Choroid plexus epithelial cell (primary cell): ENCODE data around the gene SUCO.

Source experiments
- DNase-seq: peaks from one replicate; pipeline ENCODE4 v3.0.0-alpha.2; 2010; ENCODE audit warnings: low read depth
- H3K4me3 ChIP-seq: 2 replicates; pipeline ENCODE4 v1.5.1; 2011; ENCODE audit warnings: low read depth, mild to moderate bottlenecking, control low read depth, low read length, moderate library complexity
- TF ChIP-seq, protein P1 (sequence below): conservative IDR thresholded peaks from 2 replicates; pipeline ENCODE4 v1.5.1; 2011; ENCODE audit warnings: low read depth, mild to moderate bottlenecking, control low read depth, inconsistent platforms, low read length, moderate library complexity

Gene SUCO, protein sequence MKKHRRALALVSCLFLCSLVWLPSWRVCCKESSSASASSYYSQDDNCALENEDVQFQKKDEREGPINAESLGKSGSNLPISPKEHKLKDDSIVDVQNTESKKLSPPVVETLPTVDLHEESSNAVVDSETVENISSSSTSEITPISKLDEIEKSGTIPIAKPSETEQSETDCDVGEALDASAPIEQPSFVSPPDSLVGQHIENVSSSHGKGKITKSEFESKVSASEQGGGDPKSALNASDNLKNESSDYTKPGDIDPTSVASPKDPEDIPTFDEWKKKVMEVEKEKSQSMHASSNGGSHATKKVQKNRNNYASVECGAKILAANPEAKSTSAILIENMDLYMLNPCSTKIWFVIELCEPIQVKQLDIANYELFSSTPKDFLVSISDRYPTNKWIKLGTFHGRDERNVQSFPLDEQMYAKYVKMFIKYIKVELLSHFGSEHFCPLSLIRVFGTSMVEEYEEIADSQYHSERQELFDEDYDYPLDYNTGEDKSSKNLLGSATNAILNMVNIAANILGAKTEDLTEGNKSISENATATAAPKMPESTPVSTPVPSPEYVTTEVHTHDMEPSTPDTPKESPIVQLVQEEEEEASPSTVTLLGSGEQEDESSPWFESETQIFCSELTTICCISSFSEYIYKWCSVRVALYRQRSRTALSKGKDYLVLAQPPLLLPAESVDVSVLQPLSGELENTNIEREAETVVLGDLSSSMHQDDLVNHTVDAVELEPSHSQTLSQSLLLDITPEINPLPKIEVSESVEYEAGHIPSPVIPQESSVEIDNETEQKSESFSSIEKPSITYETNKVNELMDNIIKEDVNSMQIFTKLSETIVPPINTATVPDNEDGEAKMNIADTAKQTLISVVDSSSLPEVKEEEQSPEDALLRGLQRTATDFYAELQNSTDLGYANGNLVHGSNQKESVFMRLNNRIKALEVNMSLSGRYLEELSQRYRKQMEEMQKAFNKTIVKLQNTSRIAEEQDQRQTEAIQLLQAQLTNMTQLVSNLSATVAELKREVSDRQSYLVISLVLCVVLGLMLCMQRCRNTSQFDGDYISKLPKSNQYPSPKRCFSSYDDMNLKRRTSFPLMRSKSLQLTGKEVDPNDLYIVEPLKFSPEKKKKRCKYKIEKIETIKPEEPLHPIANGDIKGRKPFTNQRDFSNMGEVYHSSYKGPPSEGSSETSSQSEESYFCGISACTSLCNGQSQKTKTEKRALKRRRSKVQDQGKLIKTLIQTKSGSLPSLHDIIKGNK (N-terminal part only)

DNA sequence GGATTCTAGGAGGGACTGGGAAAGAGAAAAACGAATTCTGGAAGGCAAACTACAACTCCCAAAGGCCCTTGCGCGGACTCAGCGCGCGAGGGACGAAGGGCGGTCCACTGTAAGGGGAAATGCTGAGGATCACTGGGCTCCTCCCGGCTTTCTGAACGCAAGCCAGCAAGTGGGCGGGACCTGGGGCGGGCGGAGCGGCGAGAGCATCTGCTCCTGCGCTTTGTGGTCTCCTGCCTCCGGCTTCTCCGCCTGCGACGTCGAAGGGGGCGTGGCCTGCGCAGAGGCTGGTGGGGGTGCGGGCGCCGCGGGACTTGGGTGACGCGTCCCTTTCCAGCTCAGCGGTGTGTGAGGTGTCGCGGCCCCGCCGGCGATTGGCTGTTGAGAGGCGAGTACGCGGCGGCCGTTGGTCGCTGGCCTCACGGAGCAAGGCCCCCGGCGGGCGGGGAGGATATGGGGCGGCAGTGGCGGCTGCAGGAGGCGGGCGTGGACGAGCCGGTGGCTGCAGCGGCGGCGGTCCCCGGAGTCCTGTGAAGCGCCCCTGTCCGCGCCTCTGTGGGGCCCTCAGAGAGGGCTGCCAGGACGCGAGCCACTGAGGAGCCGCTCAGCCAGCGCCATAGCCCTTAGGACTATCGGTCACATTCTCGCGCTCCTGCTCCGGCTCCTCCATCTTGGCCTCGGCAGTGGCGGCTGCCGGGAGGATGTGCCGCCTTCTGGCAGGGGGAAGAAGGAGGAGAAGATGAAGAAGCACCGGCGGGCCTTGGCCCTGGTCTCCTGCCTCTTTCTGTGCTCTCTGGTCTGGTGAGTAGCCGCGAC lies at the start of gene SUCO:
Gene SUCO, plus strand, starts transcription at position 451 of the 813 bp plus-strand sequence. Its CDS starts 286 bp downstream, at position 737.
- TF ChIP-seq, protein P1, sequence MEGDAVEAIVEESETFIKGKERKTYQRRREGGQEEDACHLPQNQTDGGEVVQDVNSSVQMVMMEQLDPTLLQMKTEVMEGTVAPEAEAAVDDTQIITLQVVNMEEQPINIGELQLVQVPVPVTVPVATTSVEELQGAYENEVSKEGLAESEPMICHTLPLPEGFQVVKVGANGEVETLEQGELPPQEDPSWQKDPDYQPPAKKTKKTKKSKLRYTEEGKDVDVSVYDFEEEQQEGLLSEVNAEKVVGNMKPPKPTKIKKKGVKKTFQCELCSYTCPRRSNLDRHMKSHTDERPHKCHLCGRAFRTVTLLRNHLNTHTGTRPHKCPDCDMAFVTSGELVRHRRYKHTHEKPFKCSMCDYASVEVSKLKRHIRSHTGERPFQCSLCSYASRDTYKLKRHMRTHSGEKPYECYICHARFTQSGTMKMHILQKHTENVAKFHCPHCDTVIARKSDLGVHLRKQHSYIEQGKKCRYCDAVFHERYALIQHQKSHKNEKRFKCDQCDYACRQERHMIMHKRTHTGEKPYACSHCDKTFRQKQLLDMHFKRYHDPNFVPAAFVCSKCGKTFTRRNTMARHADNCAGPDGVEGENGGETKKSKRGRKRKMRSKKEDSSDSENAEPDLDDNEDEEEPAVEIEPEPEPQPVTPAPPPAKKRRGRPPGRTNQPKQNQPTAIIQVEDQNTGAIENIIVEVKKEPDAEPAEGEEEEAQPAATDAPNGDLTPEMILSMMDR: peak; percentile 40
- DNase-seq: peak; percentile 100
- peak within 1 kb of the TSS; percentile 89 for H3K4me3 ChIP-seq

DNA sequence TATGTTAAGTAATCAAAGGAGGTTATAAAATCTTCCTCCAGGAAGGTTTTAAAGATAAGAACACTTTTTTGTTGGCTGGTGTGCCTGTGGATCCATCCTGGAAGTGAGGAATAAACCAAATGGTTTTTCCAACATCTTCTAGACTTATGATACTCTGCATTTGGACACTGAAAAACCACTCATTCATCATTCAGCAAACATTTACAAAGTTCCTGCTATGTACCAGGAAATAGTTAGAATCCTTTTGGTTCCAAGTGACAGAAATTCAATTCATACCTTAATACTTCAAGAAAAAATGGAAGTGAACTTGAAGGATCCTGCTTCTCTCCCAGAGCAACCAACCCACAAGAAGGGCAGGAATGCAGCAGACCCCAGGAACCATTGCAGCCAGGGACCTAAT lies 49.5 kb upstream of the SUCO start:
- H3K4me3 ChIP-seq: no peak overlapping the region
- TF ChIP-seq, protein P1: no peak
- no peak for DNase-seq

DNA sequence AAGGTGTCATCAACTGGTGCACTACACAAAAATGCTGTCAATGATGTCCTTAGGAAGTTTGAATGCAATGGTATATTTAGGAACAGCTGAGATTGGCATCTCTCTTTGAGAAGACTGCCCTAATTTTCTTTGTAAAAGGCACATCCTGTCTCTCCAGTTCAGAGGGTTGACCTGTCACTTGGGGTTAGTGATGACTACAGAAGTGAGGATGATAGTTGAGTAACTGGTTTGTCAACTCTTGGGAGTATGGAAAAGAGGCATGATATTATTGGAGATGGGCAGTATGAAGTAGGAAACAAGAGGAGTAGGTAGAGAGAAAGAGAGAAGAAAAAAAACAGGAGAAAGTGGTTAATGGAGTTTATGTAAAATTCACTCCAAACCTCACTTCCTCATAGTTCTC lies 48.7 kb upstream of the SUCO start:
- DNase-seq: no peak
- no peak overlapping the region for H3K4me3 ChIP-seq
- TF ChIP-seq, protein P1: no peak

DNA sequence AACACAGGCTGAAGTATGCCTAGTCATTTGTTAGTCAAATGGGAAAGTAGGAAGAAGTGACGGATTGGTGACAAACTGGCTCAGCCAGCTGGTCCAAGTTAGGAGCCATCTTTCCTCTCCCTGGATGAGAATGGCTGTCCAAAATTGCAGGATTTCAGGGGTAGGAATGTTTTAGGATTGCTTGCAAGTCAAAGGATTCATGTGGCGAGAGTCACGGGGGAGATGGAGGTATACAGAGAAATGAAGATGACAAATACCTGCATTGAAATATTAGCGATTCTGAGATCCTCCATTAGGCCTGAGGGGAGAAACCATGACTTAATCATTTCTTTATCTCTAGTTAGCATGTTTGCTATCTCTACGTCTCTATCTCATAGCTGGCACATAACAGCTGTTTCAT lies 47.3 kb upstream of the SUCO start:
- TF ChIP-seq, protein P1: no peak
- DNase-seq: no peak
- H3K4me3 ChIP-seq: no peak overlapping the region

DNA sequence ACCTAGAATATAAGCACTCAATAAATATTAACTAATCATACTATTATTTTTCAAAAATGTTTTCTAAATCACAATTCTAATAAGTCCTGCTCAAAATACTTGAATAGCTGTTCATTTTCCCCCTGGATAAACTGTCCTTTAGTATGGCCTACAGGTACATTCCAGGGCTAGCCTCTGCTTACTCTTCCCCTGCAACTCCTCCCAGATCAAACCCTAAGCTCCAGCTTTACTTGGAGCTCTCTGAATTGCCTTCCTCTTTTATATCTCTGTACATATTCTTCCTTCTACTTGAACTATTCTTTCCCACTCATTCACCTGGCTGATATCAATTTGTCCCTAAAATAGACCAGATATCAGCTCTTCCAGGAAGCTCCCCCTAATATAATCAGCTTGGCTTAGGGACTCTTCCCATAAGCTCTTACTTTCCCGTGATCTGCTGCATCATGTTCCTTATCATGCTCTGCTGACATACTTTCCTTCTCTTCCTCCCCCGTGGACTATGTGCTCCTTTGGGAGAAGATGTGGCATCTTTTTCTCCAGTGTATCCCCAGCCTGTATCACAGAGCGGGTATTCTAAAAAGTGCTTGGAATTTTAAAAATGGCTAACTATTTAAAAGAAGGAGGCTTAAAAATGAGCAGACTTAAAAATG lies 46.0 kb upstream of the SUCO start:
- H3K4me3 ChIP-seq: no peak overlapping the region
- no peak for DNase-seq
- TF ChIP-seq, protein P1: no peak
